Activated T-helper 2 cell treated with anti-CD3 and anti-CD28 coated beads, Interferon-gamma antibody, Interleukin-2, Interleukin-4, amounts not matched to agents 10 μg/mL and 5 μg/mL and 100 μg/mL, durations not matched to agents 14 hours and 24 hours and 36 hours (primary cell): ENCODE data around the gene ARL5B. TPM values are rescaled to one million over a fixed set of nuclear protein-coding genes. Genes with fewer than 3 reads are reported as not detected.
"Not testable (repeated sequence)": the region's sequence is repeated elsewhere in the genome, so short reads cannot be mapped to it uniquely, and the experiment has no call there.

Source experiments
- DNase-seq: peaks from one replicate; pipeline ENCODE4 v3.0.0; 2021; ENCODE audit warnings: low spot score
- H3K27ac Mint-ChIP-seq: one replicate; pipeline ENCODE4 v1.8.0; 2021; ENCODE audit warnings: mixed read lengths
- H3K27me3 Mint-ChIP-seq: one replicate; pipeline ENCODE4 v1.8.0; 2021; ENCODE audit warnings: low read depth, mixed read lengths
- H3K36me3 Mint-ChIP-seq: one replicate; pipeline ENCODE4 v1.8.0; 2021; ENCODE audit warnings: low read depth, mixed read lengths
- H3K4me1 Mint-ChIP-seq: one replicate; pipeline ENCODE4 v1.8.0; 2021; ENCODE audit warnings: low read depth, mixed read lengths
- H3K4me3 Mint-ChIP-seq: one replicate; pipeline ENCODE4 v1.8.0; 2021; ENCODE audit warnings: low read depth, mild to moderate bottlenecking, moderate library complexity, mixed read lengths
- H3K9me3 Mint-ChIP-seq: one replicate; pipeline ENCODE4 v1.8.0; 2021; ENCODE audit warnings: mixed read lengths
- intact Hi-C: fragments of 100-400 bp; cut with micrococcal nuclease; formaldehyde crosslinking; loops from one replicate; pipeline ENCODE4 v1.15.1; 2023
- total RNA-seq: library from RNA; stranded (reverse); gene quantifications from 2 replicates; pipeline ENCODE4 v1.2.3, GENCODE V29; 2022

Gene ARL5B
- total RNA-seq, 1 donor from 2014 or later: 26.4 TPM

DNA sequence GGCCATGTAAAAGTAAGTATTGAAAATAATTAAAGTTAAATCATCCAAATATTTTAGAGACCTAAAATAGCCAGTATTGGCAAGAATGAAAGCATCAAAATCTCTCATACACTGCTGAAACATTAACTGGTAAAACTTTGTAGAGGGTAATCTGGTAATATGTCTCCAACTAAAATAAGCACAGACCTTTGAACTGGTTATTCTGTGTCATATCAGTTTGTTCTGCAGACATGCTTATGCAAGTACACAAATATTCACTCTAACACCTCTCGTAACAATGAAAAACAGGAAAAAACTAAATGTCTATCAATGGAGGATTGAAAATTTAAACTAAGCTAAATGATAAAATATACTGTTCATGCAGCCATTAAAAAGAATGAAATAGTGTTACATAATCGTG, 19.5 kb upstream of the ARL5B start:
- H3K4me3 Mint-ChIP-seq, H3K27me3 Mint-ChIP-seq, H3K27ac Mint-ChIP-seq, H3K9me3 Mint-ChIP-seq, intact Hi-C loops, DNase-seq: not testable (repeated sequence)
- Mint-ChIP-seq H3K36me3 (peaks cover 52% of the 10 kb centered on the region), H3K4me1 (peaks cover 14% of the 10 kb centered on the region)

- DNase-seq: no peak
- intact Hi-C loops: no loop called here
- Mint-ChIP-seq H3K9me3 (no peaks in the 10 kb centered on the region), H3K4me3 (no peak overlapping the region), H3K27ac (no peak overlapping the region), H3K36me3 (peaks cover 28% of the 10 kb centered on the region), H3K27me3 (no peaks in the 10 kb centered on the region), H3K4me1 (peaks cover 39% of the 10 kb centered on the region)
Observed at GRCh38 chr10:18647151-18647550, 12.1 kb upstream of the ARL5B start.

DNA sequence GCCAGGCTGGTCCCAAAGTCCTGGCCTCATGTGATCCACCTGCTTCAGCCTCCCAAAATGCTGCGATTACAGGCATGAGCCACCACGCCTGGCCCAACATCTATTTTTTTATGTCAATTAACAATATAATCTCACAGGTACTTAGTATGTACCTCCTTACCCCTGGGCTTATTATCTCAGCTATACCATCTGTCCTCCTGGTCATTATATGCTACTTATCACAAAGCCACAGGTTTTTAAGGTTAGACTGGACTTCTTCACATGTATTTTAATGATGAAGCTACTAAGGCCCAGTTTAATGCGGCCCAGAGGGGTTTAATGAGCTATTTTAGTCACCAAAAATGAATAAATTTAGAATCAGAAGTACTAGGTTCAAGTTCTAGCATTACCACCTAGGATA, 11.3 kb upstream of the ARL5B start:
- peak overlapping the region; percentile 60 for H3K4me3 Mint-ChIP-seq
- intact Hi-C loops: no loop called here
- no peaks in the 10 kb centered on the region for H3K9me3 Mint-ChIP-seq
- peaks cover 28% of the 10 kb centered on the region for H3K36me3 Mint-ChIP-seq
- no peaks in the 10 kb centered on the region for H3K27me3 Mint-ChIP-seq
- no peak for DNase-seq
- peaks cover 41% of the 10 kb centered on the region for H3K4me1 Mint-ChIP-seq
- peak overlapping the region; percentile 60 for H3K27ac Mint-ChIP-seq

- DNase-seq: no peak
- intact Hi-C loops: no loop called here
- Mint-ChIP-seq H3K27me3 (no peaks in the 10 kb centered on the region), H3K4me1 (peaks cover 33% of the 10 kb centered on the region), H3K9me3 (no peaks in the 10 kb centered on the region), H3K36me3 (peaks cover 17% of the 10 kb centered on the region), H3K4me3 (peak overlapping the region; percentile 91), H3K27ac (peak overlapping the region; percentile 93)
Observed at GRCh38 chr10:18649364-18649959, 9.8 kb upstream of the ARL5B start.

DNA sequence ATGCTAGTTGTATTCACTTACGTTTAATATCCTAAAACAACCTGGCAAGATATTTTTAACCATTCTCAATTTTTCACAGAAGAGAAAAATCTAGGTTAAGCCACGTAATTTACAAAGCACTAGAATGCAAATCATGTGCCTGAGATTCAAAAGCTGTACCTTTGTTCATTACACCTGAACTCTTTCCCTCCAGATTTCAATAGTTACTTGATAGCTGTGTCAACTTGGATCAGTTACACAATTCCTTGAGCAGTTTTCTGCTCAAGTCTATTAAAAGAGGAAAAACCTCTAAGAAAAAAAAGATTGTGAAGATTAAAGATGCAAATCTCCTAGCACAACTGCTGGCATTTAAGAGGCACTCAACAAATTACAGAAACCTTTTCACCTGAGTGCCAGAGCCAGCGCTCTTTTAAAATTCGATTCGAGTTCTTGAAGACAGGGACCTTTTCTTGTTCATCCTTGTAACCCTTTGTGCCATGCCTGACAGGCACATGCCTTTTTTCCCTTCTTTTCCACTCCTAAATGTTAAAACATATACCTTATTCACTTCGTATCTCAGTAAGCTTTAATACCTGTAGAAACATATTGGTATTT, 8.7 kb upstream of the ARL5B start:
- H3K4me1 Mint-ChIP-seq: peaks cover 36% of the 10 kb centered on the region
- peaks cover 14% of the 10 kb centered on the region for H3K36me3 Mint-ChIP-seq
- H3K27ac Mint-ChIP-seq: peak overlapping the region; percentile 93
- H3K9me3 Mint-ChIP-seq: no peaks in the 10 kb centered on the region
- no peak for DNase-seq
- H3K4me3 Mint-ChIP-seq: peak overlapping the region; percentile 91
- no peaks in the 10 kb centered on the region for H3K27me3 Mint-ChIP-seq
- intact Hi-C loops: loop anchor here (2.0 to 10.0 kb wide), 4 partner anchors 24 to 1836 kb away; partner anchors contain the start of genes RSU1 and STAM

DNA sequence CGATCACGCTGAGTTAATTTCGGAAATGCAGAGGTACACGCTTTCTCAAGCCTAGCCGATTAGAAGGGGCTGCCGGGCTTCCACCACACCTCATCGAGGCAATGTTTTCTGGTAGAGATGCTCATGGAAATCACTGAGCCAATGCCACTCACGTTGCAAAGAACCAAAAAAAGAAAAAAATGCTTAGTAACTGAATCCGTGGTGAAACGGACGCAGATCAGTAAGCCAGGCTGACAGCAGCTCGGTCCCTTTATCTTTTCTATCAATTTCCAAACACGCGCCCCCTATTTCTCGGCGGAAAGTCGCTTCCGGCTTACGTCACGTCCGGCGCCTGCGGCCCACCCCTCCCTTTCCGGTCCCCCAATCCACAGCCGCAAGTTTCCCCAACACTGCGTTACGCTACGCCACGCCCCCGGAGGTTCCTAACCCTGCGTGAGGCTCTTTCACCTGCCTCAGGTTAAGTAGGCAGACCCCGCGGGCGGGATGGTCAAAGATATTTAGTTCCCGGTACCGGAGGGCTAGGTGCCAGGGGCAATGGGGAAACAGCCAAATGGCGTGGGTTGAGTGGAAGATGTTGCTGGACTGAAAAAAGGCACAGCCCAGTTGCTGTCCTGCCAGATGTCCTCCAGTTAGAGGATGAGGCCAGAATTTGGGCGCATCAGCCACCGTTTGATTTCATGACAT, 7.8 kb upstream of the ARL5B start, which contains the start of gene NSUN6:
Gene NSUN6 (minus strand): TSS at position 264 of the 684 bp plus-strand sequence. CDS start 384 bp downstream, outside the sequence.
- peaks cover 10% of the 10 kb centered on the region for H3K36me3 Mint-ChIP-seq
- H3K4me3 Mint-ChIP-seq: peak within 1 kb of the TSS; percentile 91
- H3K27ac Mint-ChIP-seq: peak within 1 kb of the TSS; percentile 93
- no peaks in the 10 kb centered on the region for H3K9me3 Mint-ChIP-seq
- intact Hi-C loops: loop anchor here (1.0 to 10.0 kb wide), 5 partner anchors 8 to 1837 kb away; partner anchors contain the start of genes ARL5B, RSU1 and STAM
- no peaks in the 10 kb centered on the region for H3K27me3 Mint-ChIP-seq
- peaks cover 38% of the 10 kb centered on the region for H3K4me1 Mint-ChIP-seq
- DNase-seq: peak; percentile 92

- no peak for DNase-seq
- no peak overlapping the region for H3K27ac Mint-ChIP-seq
- H3K4me3 Mint-ChIP-seq: no peak overlapping the region
- no peaks in the 10 kb centered on the region for H3K9me3 Mint-ChIP-seq
- intact Hi-C loops: loop anchor here (10.0 kb wide), 3 partner anchors 1008 to 1838 kb away; partner anchors contain the start of genes RSU1 and STAM
- H3K4me1 Mint-ChIP-seq: peaks cover 34% of the 10 kb centered on the region
- no peaks in the 10 kb centered on the region for H3K27me3 Mint-ChIP-seq
- peaks cover 7% of the 10 kb centered on the region for H3K36me3 Mint-ChIP-seq
Observed at GRCh38 chr10:18653112-18653511, 6.1 kb upstream of the ARL5B start.

GRCh38 chr10:18656724-18657123, 2.5 kb upstream of the ARL5B start:
- H3K9me3 Mint-ChIP-seq: no peaks in the 10 kb centered on the region
- peaks cover 33% of the 10 kb centered on the region for H3K4me1 Mint-ChIP-seq
- intact Hi-C loops: loop anchor here (5.0 to 10.0 kb wide), 5 partner anchors 39 to 1842 kb away; partner anchors contain the start of genes RSU1 and STAM
- peaks cover 18% of the 10 kb centered on the region for H3K36me3 Mint-ChIP-seq
- DNase-seq: no peak
- no peaks in the 10 kb centered on the region for H3K27me3 Mint-ChIP-seq
- H3K4me3 Mint-ChIP-seq: no peak overlapping the region
- H3K27ac Mint-ChIP-seq: no peak overlapping the region

- Mint-ChIP-seq H3K9me3 (no peaks in the 10 kb centered on the region), H3K36me3 (peaks cover 28% of the 10 kb centered on the region), H3K27ac (peak overlapping the region; percentile 90), H3K4me1 (peaks cover 36% of the 10 kb centered on the region), H3K27me3 (no peaks in the 10 kb centered on the region), H3K4me3 (peak overlapping the region; percentile 94)
- intact Hi-C loops: loop anchor here (1.0 to 10.0 kb wide), 7 partner anchors 7 to 1844 kb away; partner anchors contain the start of genes NSUN6, RSU1 and STAM
- no peak for DNase-seq
Observed at GRCh38 chr10:18658271-18659124, 733 bp upstream of the ARL5B start.

GRCh38 chr10:18659819-18660535, 746 bp downstream of the ARL5B start:
- Mint-ChIP-seq H3K27me3 (no peaks in the 10 kb centered on the region), H3K27ac (peak overlapping the region; percentile 91), H3K9me3 (no peaks in the 10 kb centered on the region), H3K4me1 (peaks cover 35% of the 10 kb centered on the region), H3K4me3 (peak overlapping the region; percentile 94), H3K36me3 (peaks cover 32% of the 10 kb centered on the region)
- no peak for DNase-seq
- intact Hi-C loops: loop anchor here (1.0 to 10.0 kb wide), 8 partner anchors 9 to 1845 kb away; partner anchors contain the start of genes NSUN6, RSU1 and STAM

DNA sequence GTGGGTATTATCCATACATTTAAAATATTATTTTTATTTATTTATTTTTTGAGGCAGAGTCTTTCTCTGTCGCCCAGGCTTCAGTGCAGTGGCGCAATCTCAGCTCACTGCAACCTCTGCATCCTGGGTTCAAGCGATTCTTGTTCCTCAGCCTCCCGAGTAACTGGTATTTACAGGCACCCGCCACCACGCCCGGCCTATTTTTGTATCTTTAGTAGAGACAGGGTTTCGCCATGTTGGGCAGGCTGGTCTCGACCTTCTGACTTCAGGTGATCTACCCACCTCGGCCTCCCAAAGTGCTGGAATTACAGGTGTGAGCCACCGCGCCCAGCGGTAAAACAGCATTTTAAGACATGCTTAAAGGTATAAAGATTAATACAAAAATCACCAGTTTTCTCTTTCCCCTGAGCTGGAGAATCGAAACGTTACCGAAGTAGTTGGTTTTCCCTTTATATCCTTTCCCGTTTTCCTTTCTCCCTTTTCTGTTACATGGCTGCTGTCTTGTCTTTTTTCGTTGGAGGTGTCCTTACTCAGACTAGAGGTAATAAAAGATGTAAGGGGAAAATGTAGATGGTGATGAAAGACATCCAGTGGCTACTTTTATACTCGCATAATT, 1.7 kb downstream of the ARL5B start:
- Mint-ChIP-seq H3K36me3 (peaks cover 39% of the 10 kb centered on the region), H3K9me3 (no peaks in the 10 kb centered on the region), H3K27ac (peak overlapping the region; percentile 7), H3K4me1 (peaks cover 38% of the 10 kb centered on the region), H3K27me3 (no peaks in the 10 kb centered on the region), H3K4me3 (peak overlapping the region; percentile 94)
- DNase-seq: no peak
- intact Hi-C loops: loop anchor here (2.0 kb wide), 1 partner anchor 54 kb away; no protein-coding TSS in a partner anchor
